Measurements from ENCODE around the gene BMX. TPM values are rescaled to one million over a fixed set of nuclear protein-coding genes. Genes with fewer than 3 reads are reported as not detected.
A peak's percentile ranks its signal among the peaks of the same experiment; 100 is the strongest.

BMX gene
- total and polyA plus RNA-seq, 10 of the 15 experiments (the other 5 are each of a cell fraction or from before 2014, with no cell fraction given) = not detected

- TF ChIP-seq ZBTB33 (IDR thresholded peaks at IDR 0.05) (no peak), HDAC6 (IDR thresholded peaks at IDR 0.05; ENCODE audit: unreplicated experiment) (no peak), CHD2 (IDR thresholded peaks at IDR 0.05; ENCODE audit: borderline replicate concordance, low read depth, low read length) (no peak), SMC3 (IDR thresholded peaks at IDR 0.05; ENCODE audit: borderline replicate concordance, low read length) (no peak), FOXM1 (IDR thresholded peaks at IDR 0.05; ENCODE audit: low read depth, low read length) (peak; percentile 87; the same call in 1 of the 2 replicates), CREM (IDR thresholded peaks at IDR 0.05; ENCODE audit: low read depth) (peak; percentile 83), ZBED1 (IDR thresholded peaks at IDR 0.05; ENCODE audit: borderline replicate concordance) (peak; percentile 71; the same call in 1 of the 2 replicates), YY1 (IDR thresholded peaks at IDR 0.05; ENCODE audit: low read depth, low read length) (no peak), SREBF2 (IDR thresholded peaks at IDR 0.05; ENCODE audit: low read length) (no peak), ZNF622 (IDR thresholded peaks at IDR 0.05) (no peak), ZBTB4 (CRISPR knock-in tag; IDR thresholded peaks at IDR 0.05) (no peak), SRF (IDR thresholded peaks at IDR 0.05; ENCODE audit: low read depth in 2 of 2, low read length in 2 of 2) (no peak), RAD21 (IDR thresholded peaks at IDR 0.05; ENCODE audit: insufficient read depth, low read depth, low read length) (no peak), GATAD2B (conservative IDR thresholded peaks at IDR 0.05; ENCODE audit: low read depth) (no peak), PBX3 (IDR thresholded peaks at IDR 0.05; ENCODE audit: insufficient replicate concordance, low read depth, low read length) (no peak), NR2C1 (IDR thresholded peaks at IDR 0.05) (no peak), BCL11A (IDR thresholded peaks at IDR 0.05; ENCODE audit: low read depth, low read length) (peak; percentile 79), TCF7 (IDR thresholded peaks at IDR 0.05; ENCODE audit: borderline replicate concordance) (no peak), ETV6 (conservative IDR thresholded peaks at IDR 0.05 in 1 of 2, IDR thresholded peaks at IDR 0.05 in 1 of 2; ENCODE audit: borderline replicate concordance in 1 of 2, low read depth in 1 of 2) (peak in 1 of 2 experiments; percentile 50; a peak in 1 of 4 replicates), MEF2A (IDR thresholded peaks at IDR 0.05; ENCODE audit: insufficient read depth, low read depth, low read length) (peak; percentile 55; the same call in 1 of the 2 replicates), NFIC (IDR thresholded peaks at IDR 0.05; ENCODE audit: low read depth, low read length) (peak; percentile 83; the same call in 1 of the 2 replicates)
- TF ChIP-seq, protein P1, sequence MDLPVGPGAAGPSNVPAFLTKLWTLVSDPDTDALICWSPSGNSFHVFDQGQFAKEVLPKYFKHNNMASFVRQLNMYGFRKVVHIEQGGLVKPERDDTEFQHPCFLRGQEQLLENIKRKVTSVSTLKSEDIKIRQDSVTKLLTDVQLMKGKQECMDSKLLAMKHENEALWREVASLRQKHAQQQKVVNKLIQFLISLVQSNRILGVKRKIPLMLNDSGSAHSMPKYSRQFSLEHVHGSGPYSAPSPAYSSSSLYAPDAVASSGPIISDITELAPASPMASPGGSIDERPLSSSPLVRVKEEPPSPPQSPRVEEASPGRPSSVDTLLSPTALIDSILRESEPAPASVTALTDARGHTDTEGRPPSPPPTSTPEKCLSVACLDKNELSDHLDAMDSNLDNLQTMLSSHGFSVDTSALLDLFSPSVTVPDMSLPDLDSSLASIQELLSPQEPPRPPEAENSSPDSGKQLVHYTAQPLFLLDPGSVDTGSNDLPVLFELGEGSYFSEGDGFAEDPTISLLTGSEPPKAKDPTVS (IDR thresholded peaks at IDR 0.05; ENCODE audit: low read depth, low read length) = no peak
- TF ChIP-seq, protein P2, sequence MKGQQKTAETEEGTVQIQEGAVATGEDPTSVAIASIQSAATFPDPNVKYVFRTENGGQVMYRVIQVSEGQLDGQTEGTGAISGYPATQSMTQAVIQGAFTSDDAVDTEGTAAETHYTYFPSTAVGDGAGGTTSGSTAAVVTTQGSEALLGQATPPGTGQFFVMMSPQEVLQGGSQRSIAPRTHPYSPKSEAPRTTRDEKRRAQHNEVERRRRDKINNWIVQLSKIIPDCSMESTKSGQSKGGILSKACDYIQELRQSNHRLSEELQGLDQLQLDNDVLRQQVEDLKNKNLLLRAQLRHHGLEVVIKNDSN (IDR thresholded peaks at IDR 0.05; ENCODE audit: borderline replicate concordance, extremely low read length, insufficient read depth, low read depth, low read length) = no peak
These were observed 35.3 kb upstream of the BMX start (continued) for GRCh38 chrX:15465347-15465746.
